ENCODE measurements around the gene CFAP299.

DNA sequence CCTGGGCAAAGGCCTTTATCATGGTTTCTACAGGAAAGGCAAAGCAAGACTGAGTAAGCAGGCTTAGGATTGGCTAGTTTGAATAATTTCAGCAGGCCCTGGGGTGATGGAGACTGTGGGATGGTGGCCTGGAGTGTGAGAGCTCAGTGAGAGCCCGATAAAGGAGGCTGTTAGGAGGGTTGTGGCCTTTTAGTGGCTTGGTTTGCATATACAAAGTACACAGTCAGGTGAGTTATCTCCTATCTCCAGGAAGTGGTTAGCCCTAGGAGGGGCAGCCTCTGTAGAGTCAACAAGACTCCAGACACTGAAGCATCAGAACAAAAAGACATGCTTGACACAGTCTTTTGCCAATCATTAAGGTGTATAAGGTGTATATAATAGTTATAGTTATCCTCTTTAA is 157.2 kb downstream of the CFAP299 start:
- TF ChIP-seq, protein P1, sequence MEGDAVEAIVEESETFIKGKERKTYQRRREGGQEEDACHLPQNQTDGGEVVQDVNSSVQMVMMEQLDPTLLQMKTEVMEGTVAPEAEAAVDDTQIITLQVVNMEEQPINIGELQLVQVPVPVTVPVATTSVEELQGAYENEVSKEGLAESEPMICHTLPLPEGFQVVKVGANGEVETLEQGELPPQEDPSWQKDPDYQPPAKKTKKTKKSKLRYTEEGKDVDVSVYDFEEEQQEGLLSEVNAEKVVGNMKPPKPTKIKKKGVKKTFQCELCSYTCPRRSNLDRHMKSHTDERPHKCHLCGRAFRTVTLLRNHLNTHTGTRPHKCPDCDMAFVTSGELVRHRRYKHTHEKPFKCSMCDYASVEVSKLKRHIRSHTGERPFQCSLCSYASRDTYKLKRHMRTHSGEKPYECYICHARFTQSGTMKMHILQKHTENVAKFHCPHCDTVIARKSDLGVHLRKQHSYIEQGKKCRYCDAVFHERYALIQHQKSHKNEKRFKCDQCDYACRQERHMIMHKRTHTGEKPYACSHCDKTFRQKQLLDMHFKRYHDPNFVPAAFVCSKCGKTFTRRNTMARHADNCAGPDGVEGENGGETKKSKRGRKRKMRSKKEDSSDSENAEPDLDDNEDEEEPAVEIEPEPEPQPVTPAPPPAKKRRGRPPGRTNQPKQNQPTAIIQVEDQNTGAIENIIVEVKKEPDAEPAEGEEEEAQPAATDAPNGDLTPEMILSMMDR (IDR thresholded peaks at IDR 0.05), result no peak
- TF ChIP-seq EZH2 (IDR thresholded peaks at IDR 0.05; ENCODE audit: borderline replicate concordance, insufficient read depth, low read depth, low read length, poor library complexity, severe bottlenecking), result no peak
